Islet precursor cell (in vitro differentiated cells): ENCODE results near the gene SKOR2.
A peak's percentile ranks its signal among the peaks of the same experiment; 100 is the strongest.
"Not testable (repeated sequence)": the region's sequence is repeated elsewhere in the genome, so short reads cannot be mapped to it uniquely, and the experiment has no call there.

ENCODE experiments used
- DNase-seq: peaks from one replicate; pipeline ENCODE4 v3.0.0-alpha.2; 2018

SKOR2 gene

GRCh38 chr18:47254341-47254939, 3.0 kb upstream of the SKOR2 start:
- DNase-seq, result peak; percentile 92

- DNase-seq, result no peak
Observed at GRCh38 chr18:47253101-47253654, 1.7 kb upstream of the SKOR2 start.

GRCh38 chr18:47250391-47251046, 941 bp downstream of the SKOR2 start:
- DNase-seq, result no peak

GRCh38 chr18:47249314-47249981, 2.0 kb downstream of the SKOR2 start:
- DNase-seq, result no peak

GRCh38 chr18:47248604-47249313, 2.7 kb downstream of the SKOR2 start:
- DNase-seq, result no peak

- no peak for DNase-seq
Observed at GRCh38 chr18:47248115-47248603, 3.3 kb downstream of the SKOR2 start.

- DNase-seq, result peak; percentile 79
Observed at GRCh38 chr18:47247416-47248114, 3.9 kb downstream of the SKOR2 start.

- DNase-seq, result no peak
Observed at GRCh38 chr18:47247036-47247415, 4.4 kb downstream of the SKOR2 start.

GRCh38 chr18:47246027-47246971, 5.2 kb downstream of the SKOR2 start:
- no peak for DNase-seq

- DNase-seq, result no peak
Observed at GRCh38 chr18:47244086-47244485, 7.4 kb downstream of the SKOR2 start.

GRCh38 chr18:47235096-47235495, 16.4 kb downstream of the SKOR2 start:
- DNase-seq, result no peak

GRCh38 chr18:47226660-47227059, 24.8 kb downstream of the SKOR2 start:
- DNase-seq, result no peak

GRCh38 chr18:47215554-47216138, 35.8 kb downstream of the SKOR2 start:
- DNase-seq, result peak; percentile 61

- DNase-seq, result no peak
Observed at GRCh38 chr18:47209171-47209570, 42.3 kb downstream of the SKOR2 start.

- no peak for DNase-seq
Observed at GRCh38 chr18:47206945-47207637, 44.4 kb downstream of the SKOR2 start.

GRCh38 chr18:47204908-47205522, 46.4 kb downstream of the SKOR2 start:
- DNase-seq, result peak; percentile 69

- DNase-seq, result peak; percentile 79
Observed at GRCh38 chr18:47203626-47204464, 47.6 kb downstream of the SKOR2 start.

GRCh38 chr18:47195961-47196360, 55.5 kb downstream of the SKOR2 start:
- DNase-seq, result not testable (repeated sequence)

- peak; percentile 56 for DNase-seq
Observed at GRCh38 chr18:47191961-47192360, 59.5 kb downstream of the SKOR2 start.
